Stimulated activated CD4-positive, alpha-beta T cell treated with anti-CD3 and anti-CD28 coated beads, TNF-alpha, amount 100 ng/mL, for 48 hours (primary cell): ENCODE measurements around the gene INPP5E.

Experiments
- DNase-seq, 3 donors: peaks; one replicate each; pipeline ENCODE4 v3.0.0-alpha.2; 2020; ENCODE audit warnings: low read depth in 3 of 3

INPP5E gene

GRCh38 chr9:136447173-136447778 is 7.6 kb upstream of the INPP5E start:
- no peak for DNase-seq

- DNase-seq = no peak
Measured at GRCh38 chr9:136445799-136446198, 6.2 kb upstream of the INPP5E start.

- DNase-seq = no peak
Measured at GRCh38 chr9:136444102-136444501, 4.5 kb upstream of the INPP5E start.

GRCh38 chr9:136443687-136444086 is 4.0 kb upstream of the INPP5E start:
- DNase-seq = no peak

- DNase-seq = no peak
Measured at GRCh38 chr9:136443087-136443486, 3.4 kb upstream of the INPP5E start.

GRCh38 chr9:136442265-136442664 is 2.6 kb upstream of the INPP5E start:
- DNase-seq = no peak

GRCh38 chr9:136441681-136442245 is 2.1 kb upstream of the INPP5E start:
- DNase-seq = no peak

- DNase-seq = no peak
Measured at GRCh38 chr9:136441191-136441680, 1.6 kb upstream of the INPP5E start.

GRCh38 chr9:136438548-136439480 is 831 bp downstream of the INPP5E start:
- DNase-seq = peak; percentile 22 to 43 (median 34)

GRCh38 chr9:136437839-136438547 is 1.7 kb downstream of the INPP5E start:
- DNase-seq = no peak

GRCh38 chr9:136437430-136437829 is 2.2 kb downstream of the INPP5E start:
- no peak for DNase-seq

- no peak for DNase-seq
Measured at GRCh38 chr9:136436055-136436634, 3.5 kb downstream of the INPP5E start.

- DNase-seq = no peak
Measured at GRCh38 chr9:136434580-136435169, 5.0 kb downstream of the INPP5E start.

GRCh38 chr9:136433849-136434579 is 5.6 kb downstream of the INPP5E start:
- no peak for DNase-seq

- DNase-seq = no peak
Measured at GRCh38 chr9:136433043-136433715, 6.5 kb downstream of the INPP5E start.

GRCh38 chr9:136432591-136432990 is 7.1 kb downstream of the INPP5E start:
- DNase-seq = no peak

GRCh38 chr9:136431782-136432350 is 7.8 kb downstream of the INPP5E start:
- no peak for DNase-seq

GRCh38 chr9:136430588-136431234 is 8.9 kb downstream of the INPP5E start:
- DNase-seq = no peak
